T-cell (primary cell): ENCODE results near the gene DNAH14. TPM values are rescaled to one million over a fixed set of nuclear protein-coding genes. Genes with fewer than 3 reads are reported as not detected.

Experiments used
- ATAC-seq, 4 experiments: fragments of 200-7000 bp in 3 of 4; fragments of 150-1000 bp in 1 of 4; cut with Tn5 transposase; replicated peaks in 1 of 4; 1 replicate in 3 of 4; 2 replicates in 1 of 4; pipeline ENCODE4 v1.10.0; 2021; ENCODE audit warnings: moderate library complexity in 3 of 4, mild to moderate bottlenecking in 2 of 4, moderate number of reproducible peaks in 1 of 4
- CTCF ChIA-PET, 2 donors: fragments of 300-600 bp; sonication (Branson Sonifier 250); formaldehyde crosslinking; loops; one replicate each; lab custom pipeline; 2022; ENCODE audit warnings: antibody characterized with exemption in 2 of 2; lab: Charles Lee
- POLR2A ChIA-PET, 2 donors: fragments of 300-600 bp; sonication (Branson Sonifier 250); formaldehyde crosslinking; loops; one replicate each; lab custom pipeline; 2022; ENCODE audit warnings: antibody characterized with exemption in 2 of 2; lab: Charles Lee
- DNase-seq, 35 experiments: peaks; one replicate each; pipeline versions ENCODE4 v3.0.0 to v3.0.0-alpha.2; 2013 to 2023
- H3K27ac ChIP-seq: one replicate; pipeline ENCODE4 v1.5.1; 2013; ENCODE audit warnings: low read length
- H3K27me3 ChIP-seq, 2 experiments: replicated peaks in 1 of 2; 1 replicate in 1 of 2; 2 replicates in 1 of 2; pipeline versions ENCODE4 v1.6.1 to v1.7.0; 2013; ENCODE audit warnings: low read length in 1 of 2, mixed read lengths in 1 of 2; ENCODE audit not compliant: control insufficient read depth in 2 of 2, insufficient read depth in 2 of 2; ENCODE audit errors: extremely low read depth in 1 of 2
- H3K36me3 ChIP-seq, 2 donors: 1 replicate in 1 of 2; 2 replicates in 1 of 2; pipeline versions ENCODE4 v1.6.1 to v1.7.0; 2013; ENCODE audit warnings: low read length in 1 of 2; ENCODE audit not compliant: control insufficient read depth in 2 of 2, insufficient read depth in 1 of 2; ENCODE audit errors: extremely low read depth in 1 of 2
- H3K4me1 ChIP-seq, 2 experiments: 1 replicate in 1 of 2; 2 replicates in 1 of 2; pipeline versions ENCODE4 v1.6.1 to v1.7.0; 2013; ENCODE audit warnings: low read length in 2 of 2, mixed read lengths in 1 of 2; ENCODE audit not compliant: insufficient read depth in 2 of 2, control insufficient read depth in 1 of 2; ENCODE audit errors: extremely low read depth in 1 of 2
- H3K4me3 ChIP-seq, 2 donors: 1 replicate in 1 of 2; 2 replicates in 1 of 2; pipeline versions ENCODE4 v1.5.1 to v1.7.0; 2013; ENCODE audit warnings: mild to moderate bottlenecking in 2 of 2, low read length in 1 of 2, moderate library complexity in 1 of 2; ENCODE audit not compliant: control insufficient read depth in 1 of 2; ENCODE audit errors: extremely low read depth in 1 of 2
- H3K9me3 ChIP-seq: 2 replicates; pipeline ENCODE4 v1.7.0; 2013
- H3K27ac Mint-ChIP-seq, 2 donors: one replicate each; pipeline ENCODE4 v1.8.0; 2020 to 2021; ENCODE audit warnings: mild to moderate bottlenecking in 2 of 2, mixed read lengths in 2 of 2
- H3K27me3 Mint-ChIP-seq, 2 donors: one replicate each; pipeline ENCODE4 v1.8.0; 2021 to 2022; ENCODE audit warnings: mixed read lengths in 2 of 2
- H3K36me3 Mint-ChIP-seq: one replicate; pipeline ENCODE4 v1.8.0; 2021; ENCODE audit warnings: mixed read lengths
- H3K4me1 Mint-ChIP-seq, 3 donors: one replicate each; pipeline ENCODE4 v1.8.0; 2020 to 2022; ENCODE audit warnings: mixed read lengths in 3 of 3, mild to moderate bottlenecking in 1 of 3
- H3K4me3 Mint-ChIP-seq, 3 donors: one replicate each; pipeline ENCODE4 v1.8.0; 2020 to 2022; ENCODE audit warnings: mild to moderate bottlenecking in 3 of 3, mixed read lengths in 3 of 3, moderate library complexity in 3 of 3
- H3K9me3 Mint-ChIP-seq, 3 donors: one replicate each; pipeline ENCODE4 v1.8.0; 2020 to 2022; ENCODE audit warnings: mixed read lengths in 3 of 3
- WGBS: methylation state at CpG from one replicate; pipeline ENCODE4 v1.1.5; 2013; ENCODE audit warnings: missing lambda C conversion rate; ENCODE audit not compliant: insufficient coverage; 5-methylcytosine and 5-hydroxymethylcytosine counted together
- total RNA-seq, 35 experiments: library from RNA in 6 of 35; stranded (reverse) in 6 of 35; fragments of 120-200 nt in 1 of 35; gene quantifications; one replicate each; pipeline versions ENCODE4 v1.2.1 to v1.2.4 and lab custom pipeline; 2013 to 2026

The DNAH14 gene
- total RNA-seq, 5 donors from 2014 or later (not counting 1 experiment from before 2014, with no cell fraction given), result 0.06 to 1.4 (median 0.39) TPM; not detected in 1

- Histone ChIP-seq H3K4me1 (peaks cover 0 to 3% of the 10 kb centered on the region in 2 experiments), H3K27me3 (peaks cover 0 to 4% of the 10 kb centered on the region in 2 experiments), H3K36me3 (no peaks in the 10 kb centered on the region), H3K9me3 (no peaks in the 10 kb centered on the region), H3K27ac (no peak overlapping the region), H3K4me3 (no peak overlapping the region)
- no peaks in the 10 kb centered on the region for H3K36me3 Mint-ChIP-seq
- 80% methylated on average over 1 of the region's 3 CpGs for WGBS
- H3K9me3 Mint-ChIP-seq, result peaks cover 6 to 18% (median 11%) of the 10 kb centered on the region in 3 donors
- no peak overlapping the region for H3K27ac Mint-ChIP-seq
- peaks cover 11% of the 10 kb centered on the region in 2 donors for H3K27me3 Mint-ChIP-seq
- ChIA-PET POLR2A (no interaction called here), CTCF (no interaction called here)
- DNase-seq, result no peak
- no peaks in the 10 kb centered on the region for H3K4me1 Mint-ChIP-seq
- no peak for ATAC-seq
- no peak overlapping the region for H3K4me3 Mint-ChIP-seq
Measured at GRCh38 chr1:224900062-224900630, 29.3 kb upstream of the DNAH14 start.

DNA sequence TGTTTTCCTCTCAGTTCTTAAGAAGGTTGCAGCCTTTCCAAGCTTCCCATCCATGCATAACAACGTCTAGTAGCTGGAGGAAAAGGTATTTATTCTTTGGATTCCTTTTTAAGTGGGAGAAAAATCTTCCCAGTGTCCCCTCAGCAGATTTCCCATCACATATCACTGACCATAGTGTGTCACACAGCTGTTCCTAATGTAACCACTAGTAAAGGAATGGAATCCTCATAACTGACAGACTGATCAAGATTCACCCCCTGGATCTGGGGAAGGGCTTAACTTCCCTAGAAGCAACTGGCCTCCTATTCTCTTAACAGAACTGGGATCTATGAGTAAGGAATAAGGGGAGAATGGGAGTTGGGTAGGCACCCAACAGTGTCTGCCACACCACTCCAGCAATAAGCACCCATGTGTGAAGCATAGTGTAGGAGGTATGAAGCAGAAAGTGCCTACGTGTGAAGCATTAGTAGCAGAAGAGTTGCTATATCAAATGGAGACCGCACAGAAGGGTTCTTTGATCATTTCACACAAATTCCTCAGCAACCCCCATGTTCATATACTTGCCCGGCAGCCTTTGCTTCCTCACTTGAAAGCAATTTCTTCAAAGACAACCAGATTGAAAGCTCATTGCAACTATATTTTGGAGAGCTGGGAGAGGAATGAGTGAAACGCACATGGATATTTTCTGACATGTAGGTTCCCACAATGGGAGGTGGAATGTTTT, 28.2 kb upstream of the DNAH14 start:
- H3K9me3 ChIP-seq, result no peaks in the 10 kb centered on the region
- H3K36me3 ChIP-seq, result no peaks in the 10 kb centered on the region
- H3K9me3 Mint-ChIP-seq, result peaks cover 6 to 18% (median 11%) of the 10 kb centered on the region in 3 donors
- no peak overlapping the region for H3K27ac Mint-ChIP-seq
- CTCF ChIA-PET, result no interaction called here
- ATAC-seq (no peak), DNase-seq (peak in 1 of 35 experiments; percentile 1)
- H3K4me1 ChIP-seq, result peaks cover 0 to 3% of the 10 kb centered on the region in 2 experiments
- peaks cover 11 to 17% of the 10 kb centered on the region in 2 donors for H3K27me3 Mint-ChIP-seq
- no CpG with 5 or more reads among the region's 5 CpGs for WGBS
- no peaks in the 10 kb centered on the region for H3K36me3 Mint-ChIP-seq
- H3K4me3 Mint-ChIP-seq, result no peak overlapping the region
- POLR2A ChIA-PET, result no interaction called here
- peaks cover 0 to 4% of the 10 kb centered on the region in 2 experiments for H3K27me3 ChIP-seq
- no peaks in the 10 kb centered on the region for H3K4me1 Mint-ChIP-seq
- no peak overlapping the region for H3K27ac ChIP-seq
- H3K4me3 ChIP-seq, result no peak overlapping the region

GRCh38 chr1:224903955-224904354, 25.5 kb upstream of the DNAH14 start:
- peaks cover 0 to 3% of the 10 kb centered on the region in 2 experiments for H3K4me1 ChIP-seq
- ATAC-seq, result no peak
- no peaks in the 10 kb centered on the region for H3K36me3 ChIP-seq
- H3K27ac ChIP-seq, result no peak overlapping the region
- H3K4me3 ChIP-seq, result no peak overlapping the region
- H3K9me3 ChIP-seq, result no peaks in the 10 kb centered on the region
- Mint-ChIP-seq H3K36me3 (no peaks in the 10 kb centered on the region), H3K4me3 (no peak overlapping the region), H3K27me3 (peaks cover 19 to 32% of the 10 kb centered on the region in 2 donors), H3K9me3 (no peaks in the 10 kb centered on the region), H3K27ac (no peak overlapping the region), H3K4me1 (no peaks in the 10 kb centered on the region)
- 59% methylated on average over 2 of the region's 2 CpGs for WGBS
- ChIA-PET CTCF (no interaction called here), POLR2A (no interaction called here)
- no peak for DNase-seq
- no peaks in the 10 kb centered on the region for H3K27me3 ChIP-seq

DNA sequence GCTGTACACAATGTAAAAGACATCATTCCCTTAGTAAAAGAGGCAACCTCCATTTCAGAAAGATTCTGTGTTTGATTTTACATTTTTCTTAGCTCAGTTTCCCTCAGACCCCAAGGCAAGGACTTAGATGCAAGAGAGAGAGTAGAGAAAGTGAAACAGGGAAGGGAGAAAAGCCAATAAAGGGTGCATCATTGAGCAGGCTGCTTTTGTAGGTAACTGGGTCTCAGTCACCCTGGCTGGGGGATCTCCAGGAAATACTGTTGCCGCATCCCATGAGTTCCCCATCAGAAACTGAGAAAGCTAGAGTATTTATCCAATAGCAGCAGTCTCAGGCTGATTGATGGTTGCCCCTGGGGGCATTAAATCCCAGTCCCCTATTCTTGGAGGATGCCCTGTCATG, 23.1 kb upstream of the DNAH14 start:
- Histone ChIP-seq H3K27me3 (peaks cover 0 to 7% of the 10 kb centered on the region in 2 experiments), H3K4me3 (no peak overlapping the region), H3K36me3 (no peaks in the 10 kb centered on the region), H3K9me3 (no peaks in the 10 kb centered on the region), H3K4me1 (no peaks in the 10 kb centered on the region), H3K27ac (no peak overlapping the region)
- ATAC-seq (no peak), DNase-seq (no peak)
- ChIA-PET POLR2A (no interaction called here), CTCF (no interaction called here)
- peaks cover 6 to 7% (median 6%) of the 10 kb centered on the region in 3 donors for H3K9me3 Mint-ChIP-seq
- H3K27me3 Mint-ChIP-seq, result peaks cover 19 to 32% of the 10 kb centered on the region in 2 donors
- WGBS, result 100% methylated on average over 1 of the region's 1 CpG
- H3K4me3 Mint-ChIP-seq, result no peak overlapping the region
- no peaks in the 10 kb centered on the region for H3K4me1 Mint-ChIP-seq
- H3K27ac Mint-ChIP-seq, result no peak overlapping the region
- H3K36me3 Mint-ChIP-seq, result peaks cover 2% of the 10 kb centered on the region

DNA sequence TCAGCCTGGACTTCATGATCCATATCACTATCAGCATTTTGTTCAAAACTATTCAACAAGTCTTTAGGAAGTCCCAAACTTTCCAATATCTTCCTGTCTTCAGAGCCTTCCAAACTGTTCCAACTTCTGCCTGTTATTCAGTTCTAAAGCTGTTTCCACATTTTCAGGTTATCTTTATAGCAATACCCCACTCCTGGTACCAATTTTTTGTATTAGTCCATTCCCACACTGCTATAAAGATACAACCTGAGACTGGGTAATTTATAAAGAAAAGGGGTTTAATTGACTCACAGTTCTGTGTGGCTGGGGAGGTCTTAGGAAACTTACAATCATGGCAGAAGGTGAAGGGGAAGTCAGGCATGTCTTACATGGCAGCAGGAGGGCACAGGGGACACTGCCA, 18.3 kb upstream of the DNAH14 start:
- DNase-seq (no peak), ATAC-seq (no peak)
- Histone ChIP-seq H3K4me3 (no peak overlapping the region), H3K27me3 (peaks cover 0 to 7% of the 10 kb centered on the region in 2 experiments), H3K9me3 (peaks cover 2% of the 10 kb centered on the region), H3K4me1 (no peaks in the 10 kb centered on the region), H3K27ac (no peak overlapping the region), H3K36me3 (no peaks in the 10 kb centered on the region)
- Mint-ChIP-seq H3K4me3 (no peak overlapping the region), H3K4me1 (no peaks in the 10 kb centered on the region), H3K36me3 (peaks cover 2% of the 10 kb centered on the region), H3K27me3 (peaks cover 14 to 20% of the 10 kb centered on the region in 2 donors), H3K27ac (no peak overlapping the region), H3K9me3 (peaks cover 14 to 41% (median 26%) of the 10 kb centered on the region in 3 donors)
- POLR2A ChIA-PET, result no interaction called here
- CTCF ChIA-PET, result no interaction called here

DNA sequence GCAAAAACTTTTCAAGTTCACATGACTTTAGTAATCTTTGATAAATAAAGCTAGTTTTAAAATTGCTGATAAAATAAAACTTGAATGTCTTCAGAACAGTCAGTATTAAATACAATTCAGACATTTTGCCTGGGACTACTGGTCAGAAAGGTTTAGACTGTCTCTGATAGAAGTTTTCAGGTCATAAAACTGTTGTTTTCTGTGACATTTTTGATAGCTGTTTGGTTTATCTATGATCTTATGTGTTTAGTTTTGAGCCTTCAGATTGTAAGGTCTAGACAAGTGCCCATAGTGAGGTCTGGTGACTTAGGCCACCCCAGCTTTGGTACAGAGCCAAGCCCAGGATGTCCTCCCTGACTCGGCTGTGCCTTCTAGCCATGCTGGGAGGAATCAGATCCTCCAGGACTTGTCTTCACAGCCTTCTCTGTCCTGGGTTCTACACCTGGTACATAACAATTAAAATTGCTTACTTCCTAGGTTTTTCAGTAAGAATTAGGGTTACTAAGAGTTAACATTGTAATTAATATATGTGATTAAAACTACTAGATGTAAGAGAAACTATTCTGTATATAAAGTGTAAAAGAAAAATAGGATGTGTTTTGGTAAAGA, 15.1 kb upstream of the DNAH14 start:
- Histone ChIP-seq H3K9me3 (peaks cover 2% of the 10 kb centered on the region), H3K27ac (no peak overlapping the region), H3K27me3 (peaks cover 0 to 7% of the 10 kb centered on the region in 2 experiments), H3K4me3 (no peak overlapping the region), H3K4me1 (no peaks in the 10 kb centered on the region), H3K36me3 (no peaks in the 10 kb centered on the region)
- H3K4me1 Mint-ChIP-seq, result no peaks in the 10 kb centered on the region
- H3K27me3 Mint-ChIP-seq, result peaks cover 4 to 6% of the 10 kb centered on the region in 2 donors
- 63% methylated on average over 1 of the region's 1 CpG for WGBS
- ATAC-seq (no peak), DNase-seq (no peak)
- H3K36me3 Mint-ChIP-seq, result peaks cover 2% of the 10 kb centered on the region
- ChIA-PET POLR2A (interaction anchor here in 1 of 2 donors (0.6 kb wide), 1 partner anchor 30 kb away, joined by 4 read pairs; no protein-coding TSS in a partner anchor), CTCF (no interaction called here)
- H3K4me3 Mint-ChIP-seq, result no peak overlapping the region
- peaks cover 14 to 41% (median 28%) of the 10 kb centered on the region in 3 donors for H3K9me3 Mint-ChIP-seq
- H3K27ac Mint-ChIP-seq, result no peak overlapping the region
